Activated T-helper 9 cell treated with anti-CD3 and anti-CD28 coated beads, Interleukin-2, amount 50 U/mL, for 16 hours (primary cell): ENCODE data around the gene TMEM236.

ENCODE experiments used
- DNase-seq: peaks from one replicate; pipeline ENCODE4 v3.0.0-alpha.2; 2020; ENCODE audit warnings: low read depth

Gene TMEM236

DNA sequence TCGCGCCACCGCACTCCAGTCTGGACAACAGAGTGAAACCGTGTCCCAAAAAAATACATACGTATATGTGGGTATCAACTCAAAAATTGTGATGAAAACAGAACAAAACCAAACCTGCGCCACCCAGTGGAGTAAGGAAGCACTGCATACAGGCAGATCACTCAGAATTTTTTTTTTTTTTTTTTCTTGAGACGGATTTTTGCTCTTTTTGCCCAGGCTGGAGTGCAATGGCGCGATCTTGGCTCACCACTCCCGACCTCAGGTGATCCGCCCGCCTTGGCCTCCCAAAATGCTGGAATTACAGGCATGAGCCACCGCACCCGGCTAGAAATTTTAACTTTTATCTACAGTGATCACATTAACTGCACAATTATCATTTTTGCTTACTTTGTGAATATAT lies 9.1 kb upstream of the TMEM236 start:
- peak; percentile 47 for DNase-seq

DNA sequence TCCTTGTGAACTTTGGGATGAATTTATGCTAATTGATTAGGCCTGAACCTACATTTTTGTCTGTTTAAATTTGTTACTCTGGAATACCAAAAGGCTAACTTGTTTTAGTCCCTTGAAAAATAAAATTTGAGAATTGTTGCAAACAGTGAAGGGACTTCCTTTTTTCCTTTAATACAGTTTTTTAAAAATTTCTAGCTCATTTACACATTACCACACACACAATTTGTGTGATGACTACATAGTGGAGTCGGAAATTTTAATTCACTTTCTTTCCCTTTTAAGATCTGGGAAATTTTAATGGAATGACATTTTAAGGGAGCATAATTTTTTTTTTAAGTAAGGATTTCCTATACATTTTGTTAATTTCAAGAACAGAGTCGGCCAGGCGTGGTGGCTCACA lies 8.6 kb upstream of the TMEM236 start:
- no peak for DNase-seq

DNA sequence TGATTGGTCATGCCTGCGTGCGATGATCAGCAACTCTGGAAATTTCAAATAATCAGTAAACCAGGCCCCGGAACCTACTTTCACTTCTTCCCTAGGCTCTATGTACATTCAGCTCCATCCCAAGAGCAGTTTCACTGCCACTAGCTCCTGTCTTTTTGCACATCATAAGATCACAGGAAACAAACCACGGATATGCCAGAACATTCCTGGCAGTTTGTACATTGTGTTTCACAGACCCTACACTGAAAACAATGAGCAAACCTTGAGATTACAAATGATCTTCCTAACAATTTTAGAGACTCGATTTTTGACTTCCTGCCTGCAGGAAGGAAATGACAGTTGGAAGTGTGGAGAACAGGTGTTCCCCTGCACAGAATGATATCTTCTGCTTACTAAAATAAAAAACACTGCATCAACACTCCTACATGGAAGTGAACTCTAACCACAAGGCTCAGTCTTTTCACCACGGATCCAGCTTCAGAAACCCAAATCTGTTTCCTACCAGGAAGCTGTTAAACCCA lies 7.6 kb upstream of the TMEM236 start:
- no peak for DNase-seq

DNA sequence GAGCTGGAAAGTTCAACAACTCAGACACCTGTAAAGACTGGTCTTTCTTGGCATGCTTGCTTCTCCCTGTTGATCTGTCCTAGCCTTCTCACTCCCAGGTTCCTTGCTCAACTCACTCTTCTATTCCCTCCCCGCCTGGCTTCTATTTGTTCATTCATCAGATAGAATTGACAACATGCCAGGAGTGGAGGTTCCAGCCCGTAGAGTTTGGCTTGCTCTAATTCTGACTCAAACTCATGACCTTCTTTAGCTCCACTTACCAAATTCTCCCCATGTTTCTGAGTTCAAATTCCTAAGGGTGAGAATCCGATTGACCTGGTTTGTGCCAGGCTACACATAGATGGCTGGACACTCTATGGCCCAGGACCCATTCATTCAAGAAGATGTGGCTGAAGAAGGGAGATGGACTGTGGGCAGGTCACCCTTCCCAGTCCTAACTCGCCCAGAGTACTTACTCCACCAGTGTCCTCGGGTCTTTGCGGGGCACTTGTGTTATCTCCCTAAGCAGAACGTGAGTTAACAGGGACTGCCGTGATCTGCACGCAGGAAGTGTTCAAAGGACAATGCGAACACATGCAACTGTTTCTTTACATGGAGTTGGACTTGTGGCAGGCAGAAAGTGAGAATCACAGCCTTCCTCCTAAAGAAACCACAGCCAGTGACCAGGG lies 4.0 kb upstream of the TMEM236 start:
- DNase-seq, result no peak

DNA sequence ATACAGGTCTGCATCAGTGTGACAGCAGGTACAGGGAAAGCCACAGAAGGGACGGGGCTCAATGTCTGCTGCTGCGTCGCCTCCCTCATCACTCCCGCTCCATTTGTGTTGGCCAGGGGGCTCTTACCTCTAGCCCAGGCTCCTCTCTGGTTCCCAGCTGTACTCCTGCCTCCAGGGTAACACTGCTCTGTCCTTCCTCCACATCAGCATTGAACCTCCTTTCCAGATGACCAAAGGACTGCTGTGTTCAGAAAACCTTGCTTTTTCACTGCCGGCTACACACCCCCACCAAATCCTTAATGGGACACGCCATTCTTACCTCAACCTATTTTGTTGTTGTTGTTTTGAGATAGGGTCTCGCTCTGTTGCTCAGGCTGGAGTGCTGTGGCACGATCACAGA lies 2.1 kb upstream of the TMEM236 start:
- DNase-seq, result no peak

DNA sequence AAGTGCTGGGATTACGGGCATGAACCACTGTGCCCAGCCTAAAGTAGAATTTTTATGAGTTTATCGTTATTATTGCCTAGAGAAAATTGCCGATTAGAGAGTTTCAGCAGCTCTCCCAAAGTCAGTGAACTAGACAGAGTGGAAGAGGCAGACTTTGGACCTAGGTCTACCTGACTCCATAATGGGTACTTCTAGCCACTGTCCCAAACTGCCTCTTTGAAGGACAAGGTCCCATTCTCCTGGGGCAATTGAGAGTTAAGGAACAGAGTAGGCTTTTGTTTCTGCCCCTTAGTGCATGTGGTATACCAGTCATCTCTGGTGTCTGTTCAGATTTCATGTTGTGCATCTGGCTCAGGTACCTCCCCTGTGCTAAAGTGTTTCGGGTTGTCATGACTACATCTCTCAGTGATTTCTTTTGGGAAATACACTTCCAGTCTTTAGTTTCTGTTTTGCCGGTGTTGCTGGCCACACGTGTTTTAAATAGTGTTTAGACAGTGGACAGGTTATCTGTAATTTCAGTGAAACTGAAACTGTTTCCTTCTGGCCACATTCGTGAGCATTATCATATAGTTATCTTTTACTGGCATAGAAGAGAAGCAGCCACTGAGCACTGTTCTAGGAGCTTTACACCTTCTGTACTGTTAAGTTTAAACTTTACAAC lies 4.7 kb downstream of the TMEM236 start:
- DNase-seq, result no peak

DNA sequence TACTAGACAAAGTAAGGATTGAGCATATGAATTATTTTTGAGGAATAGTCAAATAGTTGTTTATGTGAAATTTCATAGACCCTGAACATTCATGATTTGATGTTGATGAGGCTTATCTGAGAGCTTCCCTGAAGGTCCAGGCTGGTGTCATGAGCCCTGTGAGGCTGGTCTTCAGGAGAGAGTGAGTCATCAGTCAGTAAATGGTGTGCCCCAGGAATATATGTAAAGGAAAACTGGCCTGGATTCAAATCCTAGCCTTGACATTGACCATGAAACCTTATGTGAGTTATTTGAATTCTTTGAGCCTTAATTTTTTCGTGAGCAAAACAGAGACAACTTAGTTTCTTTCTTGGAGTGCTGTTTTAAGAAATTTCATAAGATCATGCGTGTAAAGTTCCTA lies 6.2 kb downstream of the TMEM236 start:
- DNase-seq, result no peak

DNA sequence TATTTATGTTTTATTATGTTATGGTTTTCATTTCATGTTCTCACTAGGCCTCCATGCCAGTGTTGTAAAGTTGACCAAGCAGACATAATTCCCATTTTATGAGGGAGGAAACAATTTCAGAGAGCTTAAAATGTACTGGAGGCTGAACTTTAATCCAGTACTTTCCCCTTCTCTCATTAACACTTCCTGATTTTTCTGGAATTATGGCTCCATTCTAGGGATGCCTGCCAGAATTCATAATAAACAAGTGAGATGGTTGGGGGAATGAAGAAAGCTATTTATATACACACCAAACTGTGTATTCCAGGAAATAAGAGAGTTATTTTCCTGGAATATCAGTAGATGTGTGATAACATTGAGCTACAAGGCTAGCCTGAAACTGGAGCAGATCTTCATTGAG lies 6.9 kb downstream of the TMEM236 start:
- DNase-seq, result no peak

DNA sequence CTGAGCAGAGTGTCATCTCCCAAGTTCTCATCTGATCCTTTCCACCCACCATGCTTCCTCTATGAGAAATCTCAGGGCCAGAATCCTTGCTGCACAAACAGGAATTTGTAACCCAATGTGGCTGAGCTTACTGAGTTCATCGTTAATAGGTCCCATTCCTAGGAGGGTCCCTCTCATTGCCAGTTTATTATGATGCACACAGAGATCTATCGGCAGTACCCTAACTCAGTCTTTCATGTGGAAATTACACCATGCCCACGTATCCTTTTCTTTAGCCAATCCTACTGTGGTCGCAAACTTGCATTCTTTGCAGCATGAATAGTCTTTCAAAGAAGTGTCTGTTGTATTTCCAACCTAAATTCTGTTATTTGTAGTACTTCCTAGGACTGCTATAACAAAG lies 12.1 kb downstream of the TMEM236 start:
- DNase-seq, result no peak

DNA sequence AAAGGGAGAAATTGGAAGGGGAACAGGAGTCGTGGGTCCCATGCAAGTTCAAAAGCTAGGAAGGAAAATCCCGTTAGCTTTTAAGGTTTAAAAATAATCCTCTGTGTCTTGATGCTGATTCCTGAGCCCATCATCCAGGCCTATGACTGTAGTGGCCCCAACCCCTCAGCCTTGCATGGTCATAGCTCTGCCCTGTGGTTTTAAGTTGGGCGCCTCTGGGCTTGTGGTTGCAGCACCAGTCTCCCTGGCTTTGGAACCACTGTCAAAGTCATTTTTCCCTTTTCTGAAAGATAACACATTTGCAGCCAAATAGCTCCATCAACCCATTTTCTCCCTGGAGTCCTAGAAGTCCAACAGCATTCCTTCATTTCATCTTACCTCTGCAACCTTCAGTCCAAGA lies 13.6 kb downstream of the TMEM236 start:
- no peak for DNase-seq

DNA sequence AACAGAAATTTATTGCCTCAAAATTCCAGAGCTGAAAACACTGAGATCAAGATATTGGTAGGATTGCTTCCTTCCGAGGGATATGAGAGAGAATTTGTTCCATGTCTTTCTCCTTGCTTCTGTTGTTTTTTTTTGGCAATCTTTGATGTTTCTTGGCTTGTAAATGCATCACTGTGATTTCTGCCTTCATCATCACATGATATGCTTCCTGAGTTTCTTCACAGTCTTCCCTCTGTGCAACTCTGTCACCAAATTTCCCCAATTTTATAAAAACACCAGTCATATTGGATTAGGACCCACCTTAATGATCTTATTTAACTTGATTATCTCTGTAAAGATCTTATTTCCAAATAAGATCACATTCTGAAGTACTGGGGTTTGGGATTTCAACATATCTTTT lies 14.7 kb downstream of the TMEM236 start:
- DNase-seq, result no peak

DNA sequence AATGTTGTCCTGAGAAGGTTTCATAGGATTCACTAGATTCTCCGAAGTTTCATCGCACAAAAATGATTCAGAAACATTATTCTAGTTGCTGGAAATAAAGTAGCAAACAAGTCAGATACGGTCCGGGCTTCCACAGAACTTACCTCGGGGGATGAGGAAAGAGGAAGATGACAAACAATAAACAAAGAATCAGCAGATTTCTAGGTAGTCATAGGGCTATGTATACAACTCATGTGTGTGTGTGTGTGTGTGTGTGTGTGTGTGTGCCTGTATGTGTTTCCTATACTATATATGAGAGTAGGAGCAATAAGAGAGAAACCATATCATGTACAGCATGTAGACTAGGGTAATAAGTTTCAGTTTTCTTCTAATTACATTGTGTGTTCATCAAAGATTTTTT lies 16.5 kb downstream of the TMEM236 start:
- DNase-seq, result no peak

DNA sequence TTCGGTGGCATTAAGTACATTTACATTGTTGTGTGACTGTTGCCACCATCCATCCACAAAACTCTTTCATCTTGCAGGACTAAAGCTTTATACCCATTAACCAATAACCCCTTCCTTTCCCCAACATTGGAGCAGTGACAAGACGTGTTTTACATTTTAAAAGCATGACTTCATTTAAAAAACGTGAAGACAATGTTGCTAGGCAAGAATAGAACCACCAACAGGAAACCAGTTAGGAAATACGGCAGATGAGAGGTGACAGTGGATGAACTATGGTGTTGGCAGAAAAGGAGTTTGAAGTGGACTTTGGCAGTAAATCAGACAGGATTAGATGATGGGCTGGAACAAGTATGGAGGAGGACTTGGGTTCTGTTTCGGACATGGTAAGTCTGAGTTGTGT lies 17.0 kb downstream of the TMEM236 start:
- no peak for DNase-seq

DNA sequence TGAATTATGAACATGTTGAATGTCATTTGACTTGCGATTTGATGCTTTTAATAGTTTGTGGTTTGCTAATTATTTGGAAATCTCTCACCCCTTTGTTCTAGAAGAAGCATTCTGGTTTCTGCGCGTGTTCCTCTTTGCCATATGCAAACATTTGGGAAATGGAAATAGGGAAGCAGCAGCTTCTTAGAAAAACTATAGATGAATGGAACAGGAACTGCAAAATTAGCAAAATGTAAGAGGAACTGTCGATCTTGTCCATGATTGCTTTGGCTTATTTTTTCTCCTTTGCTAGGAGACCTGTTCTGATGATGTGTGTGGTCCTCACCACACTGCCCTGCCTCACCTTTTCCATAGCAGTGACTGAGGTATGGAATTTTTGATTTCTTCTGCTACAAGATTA lies 19.0 kb downstream of the TMEM236 start:
- no peak for DNase-seq

DNA sequence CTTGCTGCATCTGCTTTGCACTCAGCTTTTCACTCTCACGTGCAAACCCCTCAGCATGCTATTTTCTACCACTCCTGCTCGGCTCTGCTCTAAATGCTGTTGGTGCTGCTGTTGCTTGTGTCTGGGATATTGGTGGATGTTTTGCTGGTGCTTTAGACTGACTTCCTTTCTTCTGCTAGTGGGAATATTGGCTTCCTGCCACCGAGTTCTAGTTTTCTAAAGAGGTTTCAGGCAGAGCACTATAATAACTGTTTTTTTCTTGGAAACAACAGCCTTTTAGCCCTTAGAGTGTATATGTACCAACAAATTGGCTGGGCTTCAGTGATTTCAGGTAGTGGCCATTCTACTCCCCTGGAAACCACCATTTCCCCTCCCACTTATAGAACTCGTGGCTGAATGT lies 27.8 kb downstream of the TMEM236 start:
- no peak for DNase-seq

DNA sequence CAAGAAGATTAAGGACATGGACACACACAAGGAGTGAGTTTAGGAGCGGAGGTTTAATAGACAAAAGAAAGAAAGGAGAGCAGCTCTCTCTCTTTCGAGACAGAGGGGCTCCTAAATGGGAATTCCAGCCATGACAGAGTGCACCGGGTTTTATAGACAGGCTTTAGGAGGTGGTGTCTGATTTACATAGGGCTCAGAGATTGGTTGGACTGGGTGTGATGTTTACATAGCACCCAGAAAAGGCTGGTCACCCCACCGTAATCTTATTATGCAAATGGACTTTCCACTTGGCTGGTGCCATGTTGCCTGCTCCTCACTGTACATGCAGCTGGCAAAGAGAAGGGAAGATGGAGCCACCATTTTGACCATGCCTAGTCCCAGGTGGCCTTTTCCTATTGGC lies 28.7 kb downstream of the TMEM236 start:
- no peak for DNase-seq

DNA sequence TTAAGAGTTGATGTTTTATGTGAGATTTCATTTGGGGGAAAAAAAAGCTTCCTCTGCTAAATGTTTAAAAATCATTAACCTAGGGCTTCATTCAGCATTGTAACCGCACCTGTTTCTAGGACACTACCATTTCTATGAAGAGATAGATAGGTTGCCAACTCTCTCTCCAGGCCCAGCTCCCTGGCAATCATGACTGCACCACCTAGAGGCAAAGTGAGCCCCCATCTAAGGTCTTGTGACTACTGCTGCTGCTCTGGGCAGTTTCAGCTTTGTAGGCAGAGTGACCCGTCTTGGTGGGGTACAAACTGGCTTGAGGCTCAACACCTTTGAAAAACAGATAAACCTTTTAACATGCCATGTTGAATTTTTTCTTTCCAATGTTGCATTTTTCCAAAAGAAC lies 29.9 kb downstream of the TMEM236 start:
- no peak for DNase-seq

DNA sequence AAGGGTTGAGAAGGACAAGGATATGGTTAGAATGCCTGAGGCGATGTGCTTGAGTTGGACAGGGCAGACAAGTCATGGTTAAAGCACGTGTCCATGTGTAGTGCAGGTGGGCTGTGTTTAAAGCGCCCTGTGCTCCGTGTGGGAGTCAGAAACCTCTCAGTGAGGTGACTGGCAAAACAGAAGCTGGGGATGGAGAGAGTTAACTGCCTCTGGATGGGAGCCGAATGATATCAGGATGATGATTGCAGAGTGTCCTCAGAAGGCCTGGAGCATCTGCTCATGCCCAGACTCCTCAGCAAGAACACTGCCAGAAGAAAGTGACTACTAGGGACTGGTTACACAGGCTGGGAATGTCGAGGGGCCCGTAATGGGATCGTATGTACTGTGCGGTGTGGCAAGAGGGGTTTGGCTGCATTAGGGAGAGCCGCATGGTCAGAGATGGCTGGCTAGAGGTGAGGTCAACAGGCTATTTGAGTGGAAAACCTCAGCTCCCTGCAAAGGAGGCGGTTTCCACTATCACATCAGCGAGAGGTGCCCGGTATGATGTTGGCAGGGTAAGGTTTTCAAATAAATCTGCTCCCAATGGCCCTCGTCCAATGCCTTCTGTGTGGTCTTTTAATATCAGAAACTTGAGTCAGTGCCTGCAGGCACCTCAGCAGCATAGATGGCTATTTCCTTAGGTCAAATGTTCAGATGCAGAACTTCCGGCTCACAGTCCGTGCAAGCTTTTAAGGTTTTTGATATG lies 31.1 kb downstream of the TMEM236 start:
- no peak for DNase-seq

DNA sequence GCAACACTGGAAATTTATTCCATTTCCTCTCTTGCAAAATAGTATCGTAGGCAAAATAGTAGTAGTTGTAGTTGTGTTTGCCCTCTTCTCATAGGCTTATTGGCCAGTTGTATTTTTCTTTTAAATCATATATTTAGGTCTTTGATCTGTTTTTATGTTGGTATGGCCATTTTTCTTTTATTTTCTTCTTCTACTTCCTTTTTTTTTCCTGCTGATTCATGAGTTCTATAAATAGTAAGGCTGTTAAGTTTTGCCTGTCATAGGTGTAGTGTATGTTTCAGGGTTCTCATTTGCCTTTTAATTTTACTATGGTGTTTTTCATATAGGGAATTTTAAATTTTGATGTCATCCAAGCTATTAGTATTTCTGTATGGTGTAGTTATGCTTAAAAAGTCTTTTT lies 31.8 kb downstream of the TMEM236 start:
- no peak for DNase-seq

DNA sequence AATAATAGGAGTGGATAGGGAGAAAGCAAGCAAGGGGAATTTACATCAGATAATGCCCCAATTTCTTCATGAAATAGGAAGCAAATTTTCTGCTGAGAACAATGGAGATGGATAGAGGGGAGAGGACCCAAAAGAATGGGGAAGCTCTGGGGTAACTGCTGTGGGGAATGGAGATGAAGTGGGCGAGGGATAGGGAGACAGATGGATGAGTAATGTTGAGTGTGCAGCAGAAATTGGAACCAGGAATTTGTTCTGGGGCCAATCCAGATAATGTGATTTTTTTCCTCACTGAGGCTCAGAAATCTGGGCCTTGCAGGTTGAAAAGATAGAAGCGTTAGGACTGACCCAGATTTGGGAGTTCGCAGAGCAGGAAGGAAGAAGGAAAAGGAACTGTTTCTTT lies 32.7 kb downstream of the TMEM236 start:
- no peak for DNase-seq

DNA sequence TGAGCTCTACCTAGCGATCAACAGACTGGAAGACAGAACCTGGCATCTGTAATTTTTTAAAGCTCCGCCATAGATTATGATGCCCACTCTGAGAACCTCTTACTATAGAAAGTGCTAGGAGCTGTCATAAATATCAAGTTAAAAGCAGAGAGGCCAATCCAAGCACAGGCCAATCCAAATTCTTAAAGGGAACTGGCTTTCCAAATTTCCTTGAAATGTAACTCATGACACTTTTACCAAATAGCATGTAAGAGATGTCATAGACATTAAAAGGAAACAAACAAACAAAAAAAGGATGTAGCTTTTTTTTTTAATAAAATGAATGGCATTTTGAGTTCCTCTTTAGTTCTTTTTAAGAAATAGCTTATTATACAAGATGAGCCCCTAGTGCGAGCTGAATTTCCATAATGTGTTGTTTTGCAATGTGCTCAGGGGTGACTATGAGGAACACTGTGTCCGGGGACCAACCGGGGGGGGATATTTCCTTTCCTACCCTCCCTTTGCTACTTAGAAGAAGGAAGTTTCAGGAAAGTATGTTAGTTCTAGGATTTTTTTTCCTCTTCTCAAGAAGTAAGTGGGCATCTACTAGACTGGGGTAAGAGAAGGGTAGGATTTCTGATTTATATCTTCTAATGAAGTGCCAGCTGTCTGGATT lies 33.4 kb downstream of the TMEM236 start:
- DNase-seq, result no peak

DNA sequence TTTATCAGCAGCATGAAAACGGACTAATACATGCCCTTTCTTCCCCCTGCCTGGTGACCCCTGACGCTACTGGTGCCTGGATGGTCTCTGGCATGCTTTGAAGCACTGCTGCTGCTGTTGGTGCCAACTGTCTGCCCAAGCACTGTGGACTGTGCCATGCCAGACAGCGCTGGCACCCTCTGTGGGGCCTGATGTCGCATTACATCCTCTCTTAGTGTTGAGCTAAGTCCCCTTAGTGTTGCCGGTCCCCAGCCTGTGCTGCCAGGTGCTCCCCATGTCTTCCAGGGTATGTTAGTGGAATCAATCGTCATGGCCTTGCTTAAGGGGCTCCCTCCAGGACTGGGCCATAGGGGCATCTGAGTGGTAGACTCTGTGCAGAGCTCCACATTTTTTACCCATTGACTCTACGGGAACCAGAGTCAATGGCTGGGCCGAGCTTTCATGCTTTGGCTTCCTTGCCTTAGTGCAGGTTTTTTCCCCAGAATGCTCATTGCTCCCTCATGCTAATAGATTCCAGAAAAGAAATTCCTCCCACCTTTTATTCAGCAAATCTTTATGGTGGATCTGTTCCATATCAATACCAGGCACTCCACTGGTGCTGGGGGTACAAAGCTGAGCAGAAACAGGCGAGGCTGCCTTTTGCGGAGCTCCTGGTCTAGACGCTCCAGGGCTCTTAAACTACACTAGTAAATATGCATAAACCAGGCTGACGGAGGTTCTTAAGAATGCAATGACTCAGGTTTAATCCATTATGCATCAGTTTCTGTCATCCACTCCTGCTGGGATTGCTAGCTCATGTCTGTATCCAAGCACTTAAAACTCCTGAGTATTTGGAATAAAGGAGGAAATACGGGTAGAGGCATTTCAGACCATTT lies 35.3 kb downstream of the TMEM236 start:
- DNase-seq, result no peak
